KMS-11 (cell line): ENCODE data around the gene KNL1.

Experiments used
- H2AFZ ChIP-seq: fragments of 200-600 bp; sonication (generic); 2 replicates; pipeline ENCODE4 v1.6.1; 2016; ENCODE audit warnings: antibody characterized with exemption, mixed run types, low read depth
- H3K27ac ChIP-seq: fragments of 200-600 bp; sonication (generic); 2 replicates; pipeline ENCODE4 v1.6.1; 2016; ENCODE audit warnings: mild to moderate bottlenecking, mixed run types
- H3K27me3 ChIP-seq: fragments of 200-600 bp; sonication (generic); 2 replicates; pipeline ENCODE4 v1.6.1; 2017; ENCODE audit warnings: mild to moderate bottlenecking, low read depth, mixed run types, moderate library complexity; ENCODE audit not compliant: insufficient read depth
- H3K36me3 ChIP-seq: fragments of 200-600 bp; sonication (generic); 2 replicates; pipeline ENCODE4 v1.6.1; 2017; ENCODE audit warnings: mild to moderate bottlenecking, mixed run types; ENCODE audit not compliant: insufficient read depth
- H3K4me1 ChIP-seq: fragments of 200-600 bp; sonication (generic); 2 replicates; pipeline ENCODE4 v1.6.1; 2016; ENCODE audit warnings: mild to moderate bottlenecking, low read depth, mixed run types; ENCODE audit not compliant: poor library complexity, severe bottlenecking
- H3K4me2 ChIP-seq: fragments of 200-600 bp; sonication (generic); 2 replicates; pipeline ENCODE4 v1.7.0; 2016; ENCODE audit warnings: mild to moderate bottlenecking, mixed run types
- H3K4me3 ChIP-seq: fragments of 200-600 bp; sonication (generic); IDR thresholded peaks from 2 replicates; pipeline ENCODE4 v1.6.1; 2017; ENCODE audit warnings: low read depth, low read length, mixed read lengths; ENCODE audit not compliant: insufficient read depth
- H3K79me2 ChIP-seq: fragments of 200-600 bp; sonication (generic); 2 replicates; pipeline ENCODE4 v1.6.1; 2016; ENCODE audit warnings: low read depth, mixed run types; ENCODE audit not compliant: insufficient read depth
- H3K9ac ChIP-seq: fragments of 200-600 bp; sonication (generic); 2 replicates; pipeline ENCODE4 v1.6.1; 2016; ENCODE audit warnings: mild to moderate bottlenecking, mixed run types
- H4K20me1 ChIP-seq: fragments of 200-600 bp; sonication (generic); 2 replicates; pipeline ENCODE4 v1.6.1; 2016; ENCODE audit warnings: mild to moderate bottlenecking, mixed run types; ENCODE audit not compliant: insufficient read depth
- CTCF ChIP-seq: fragments of 200-600 bp; sonication (generic); conservative IDR thresholded peaks from 2 replicates; pipeline ENCODE4 v1.6.1; 2017; ENCODE audit warnings: low read depth, mild to moderate bottlenecking, antibody characterized with exemption, low read length, moderate library complexity, mixed read lengths

Gene KNL1

GRCh38 chr15:40593588-40594428 is at the start of gene KNL1:
Gene KNL1, plus strand, starts transcription at chr15:40594249. Its CDS starts 8,683 bp downstream, at chr15:40602932.
- peak within 1 kb of the TSS; percentile 80 for H3K4me2 ChIP-seq
- peak within 1 kb of the TSS; percentile 62 for H2AFZ ChIP-seq
- no peaks in the 10 kb centered on the region for H3K27me3 ChIP-seq
- no peaks in the 10 kb centered on the region for H4K20me1 ChIP-seq
- peak within 1 kb of the TSS; percentile 86 for H3K9ac ChIP-seq
- peaks cover 34% of the 10 kb centered on the region for H3K4me1 ChIP-seq
- H3K27ac ChIP-seq = peak within 1 kb of the TSS; percentile 85
- peaks cover 43% of the 10 kb centered on the region for H3K79me2 ChIP-seq
- TF ChIP-seq CTCF = 0 out of 2 replicates have a peak, but pooled peaks have one; percentile 0
- no peak within 1 kb of the TSS for H3K4me3 ChIP-seq
- H3K36me3 ChIP-seq = no peaks in the 10 kb centered on the region

GRCh38 chr15:40545457-40545856 is 48.6 kb upstream of the KNL1 start:
- H3K4me3 ChIP-seq = no peak overlapping the region
- no peak overlapping the region for H3K9ac ChIP-seq
- no peaks in the 10 kb centered on the region for H4K20me1 ChIP-seq
- no peaks in the 10 kb centered on the region for H3K36me3 ChIP-seq
- H3K4me1 ChIP-seq = peaks cover 73% of the 10 kb centered on the region
- no peak for TF ChIP-seq CTCF
- H2AFZ ChIP-seq = no peak overlapping the region
- H3K79me2 ChIP-seq = no peaks in the 10 kb centered on the region
- no peaks in the 10 kb centered on the region for H3K27me3 ChIP-seq
- no peak overlapping the region for H3K27ac ChIP-seq
- no peak overlapping the region for H3K4me2 ChIP-seq

- no peak overlapping the region for H3K9ac ChIP-seq
- no peaks in the 10 kb centered on the region for H3K27me3 ChIP-seq
- H3K4me1 ChIP-seq = peaks cover 70% of the 10 kb centered on the region
- no peak overlapping the region for H2AFZ ChIP-seq
- no peak overlapping the region for H3K4me3 ChIP-seq
- no peaks in the 10 kb centered on the region for H3K36me3 ChIP-seq
- TF ChIP-seq CTCF = no peak
- no peaks in the 10 kb centered on the region for H3K79me2 ChIP-seq
- no peak overlapping the region for H3K4me2 ChIP-seq
- H3K27ac ChIP-seq = no peak overlapping the region
- H4K20me1 ChIP-seq = no peaks in the 10 kb centered on the region
Measured at GRCh38 chr15:40548610-40549009, 45.4 kb upstream of the KNL1 start.

- Histone ChIP-seq H3K36me3 (no peaks in the 10 kb centered on the region), H3K27ac (peak overlapping the region; percentile 37; the same call in 1 of the 2 replicates), H3K4me1 (peaks cover 57% of the 10 kb centered on the region), H3K9ac (no peak overlapping the region), H3K4me3 (no peak overlapping the region), H2AFZ (no peak overlapping the region), H3K79me2 (no peaks in the 10 kb centered on the region), H3K4me2 (peak overlapping the region; percentile 32), H3K27me3 (no peaks in the 10 kb centered on the region), H4K20me1 (no peaks in the 10 kb centered on the region)
- no peak for TF ChIP-seq CTCF
Measured at GRCh38 chr15:40549894-40550293, 44.2 kb upstream of the KNL1 start.
